H1 (cell line): ENCODE data around the gene PSKH1. TPM values are rescaled to one million over a fixed set of nuclear protein-coding genes. Genes with fewer than 3 reads are reported as not detected.

Experiments
- CHD7 ChIP-seq: fragments of 300-600 bp; sonication (generic); IDR thresholded peaks from 2 replicates; pipeline ENCODE4 v1.7.1; 2012; ENCODE audit warnings: low read length, moderate library complexity, mild to moderate bottlenecking, inconsistent platforms; ENCODE audit not compliant: insufficient replicate concordance
- SP4 ChIP-seq: IDR thresholded peaks from 2 replicates; pipeline ENCODE4 v1.6.1; 2012; ENCODE audit warnings: low read length, inconsistent platforms
- polyA plus RNA-seq, 7 experiments: library from polyadenylated mRNA; depleted of rRNA in 3 of 7; stranded (reverse) in 5 of 7; unstranded in 2 of 7; fragments of >200 nt in 5 of 7; fragments of 200-250 nt in 2 of 7; gene quantifications; 1 replicate in 5 of 7; 2 replicates in 1 of 7; 4 replicates in 1 of 7; pipeline versions ENCODE4 v1.2.1 to v1.2.3, GENCODE V29; 2011 to 2013; ENCODE audit warnings: missing spikeins in 2 of 7, mixed read lengths in 2 of 7
- total RNA-seq: library from RNA; stranded (reverse); fragmentation: NEBNext Ultra II Directional; extraction: Animal tissue kit (Norgen Biotek cat#: 25700); gene quantifications from 2 replicates; pipeline ENCODE4 v1.2.1, GENCODE V29; 2021

The PSKH1 gene
- total and polyA plus RNA-seq, 2 of the 8 experiments (the other 6 are each of a cell fraction or from before 2014, with no cell fraction given), result 24.8 to 51.0 TPM

- no peak for TF ChIP-seq CHD7
- TF ChIP-seq SP4, result no peak
Observed at GRCh38 chr16:67917140-67917851, 24.2 kb downstream of the PSKH1 start (continued).
